ENCODE results near the gene SFT2D1. TPM values are rescaled to one million over a fixed set of nuclear protein-coding genes. Genes with fewer than 3 reads are reported as not detected.
A peak's percentile ranks its signal among the peaks of the same experiment; 100 is the strongest.
"Not testable (repeated sequence)": the region's sequence is repeated elsewhere in the genome, so short reads cannot be mapped to it uniquely, and the experiment has no call there.

SFT2D1 gene
- polyA plus RNA-seq, 3 donors = 48.1 to 166 (median 140) TPM

- H3K9me3 Mint-ChIP-seq = no peaks in the 10 kb centered on the region
- H3K27ac Mint-ChIP-seq = no peak overlapping the region
- Histone ChIP-seq H3K4me2 (replicated peaks; ENCODE audit: extremely low read depth, low read length, poor library complexity, severe bottlenecking) (no peak overlapping the region), H3K36me3 (replicated peaks in 1 of 2; ENCODE audit: control insufficient read depth in 1 of 2, insufficient read depth in 2 of 2, low read length in 2 of 2) (no peaks in the 10 kb centered on the region), H3K27me3 (ENCODE audit: control insufficient read depth in 2 of 2, insufficient read depth in 2 of 2, low read length in 2 of 2) (no peaks in the 10 kb centered on the region), H3K79me2 (ENCODE audit: insufficient read depth, low read length) (peaks cover 13% of the 10 kb centered on the region), H4K20me1 (ENCODE audit: insufficient read depth, low read length) (no peaks in the 10 kb centered on the region), H3K27ac (ENCODE audit: low read depth in 1 of 2, low read length in 2 of 2) (no peak overlapping the region), H3K9me3 (replicated peaks in 1 of 2; ENCODE audit: control insufficient read depth in 1 of 2, insufficient read depth in 1 of 2, low read length in 2 of 2) (no peaks in the 10 kb centered on the region), H3K9ac (ENCODE audit: insufficient read depth, low read length, poor library complexity, severe bottlenecking) (no peak overlapping the region), H2AFZ (ENCODE audit: insufficient read depth, low read depth, low read length, poor library complexity, severe bottlenecking) (no peak overlapping the region), H3K4me3 (replicated peaks in 1 of 3; ENCODE audit: low read depth in 2 of 3, low read length in 3 of 3) (no peak overlapping the region), H3K4me1 (ENCODE audit: control insufficient read depth in 1 of 2, insufficient read depth in 2 of 2, low read length in 2 of 2) (peaks cover 14 to 23% of the 10 kb centered on the region in 2 donors)
- H3K4me1 Mint-ChIP-seq = peaks cover 33% of the 10 kb centered on the region
- no peak for DNase-seq
- H3K36me3 Mint-ChIP-seq = no peaks in the 10 kb centered on the region
- peaks cover 0 to 6% (median 0%) of the 10 kb centered on the region in 3 donors for H3K27me3 Mint-ChIP-seq (ENCODE audit: low read depth in 3 of 3)
- intact Hi-C loops (cut with micrococcal nuclease) = loop anchor here in 1 of 2 donors (10.0 kb wide), 1 partner anchor 239 kb away; the partner anchor contains the start of gene RPS6KA2
- no peak for TF ChIP-seq CTCF (IDR thresholded peaks at IDR 0.05)
- H3K4me3 Mint-ChIP-seq = no peak overlapping the region
- WGBS (ENCODE audit: insufficient coverage) = 100% methylated on average over 8 of the region's 9 CpGs
Measured at GRCh38 chr6:166386111-166386510, 43.8 kb upstream of the SFT2D1 start.

- intact Hi-C loops (cut with micrococcal nuclease) = loop anchor here (1.0 to 10.0 kb wide), 5 partner anchors 41 to 243 kb away; partner anchors contain the start of genes RPS6KA2 (in 2 of the 2) and SFT2D1 (in 1 of the 2)
- Histone ChIP-seq H3K4me2 (replicated peaks; ENCODE audit: extremely low read depth, low read length, poor library complexity, severe bottlenecking) (peak overlapping the region; percentile 100), H3K9ac (ENCODE audit: insufficient read depth, low read length, poor library complexity, severe bottlenecking) (peak overlapping the region; percentile 82), H3K4me1 (ENCODE audit: control insufficient read depth in 1 of 2, insufficient read depth in 2 of 2, low read length in 2 of 2) (peaks cover 14 to 25% of the 10 kb centered on the region in 2 donors), H3K4me3 (replicated peaks in 1 of 3; ENCODE audit: low read depth in 2 of 3, low read length in 3 of 3) (peak overlapping the region; percentile 83 to 97 (median 92)), H3K27ac (ENCODE audit: low read depth in 1 of 2, low read length in 2 of 2) (peak overlapping the region; percentile 81 to 86), H2AFZ (ENCODE audit: insufficient read depth, low read depth, low read length, poor library complexity, severe bottlenecking) (peak overlapping the region; percentile 89), H3K79me2 (ENCODE audit: insufficient read depth, low read length) (peaks cover 35% of the 10 kb centered on the region)
- WGBS (ENCODE audit: insufficient coverage) = 0% methylated on average over 6 of the region's 22 CpGs
- H3K9me3 Mint-ChIP-seq; H3K9me3 ChIP-seq (replicated peaks in 1 of 2; ENCODE audit: control insufficient read depth in 1 of 2, insufficient read depth in 1 of 2, low read length in 2 of 2); H3K36me3 ChIP-seq (replicated peaks in 1 of 2; ENCODE audit: control insufficient read depth in 1 of 2, insufficient read depth in 2 of 2, low read length in 2 of 2); H3K27me3 ChIP-seq (ENCODE audit: control insufficient read depth in 2 of 2, insufficient read depth in 2 of 2, low read length in 2 of 2); H3K27me3 Mint-ChIP-seq (ENCODE audit: low read depth in 3 of 3); H3K36me3 Mint-ChIP-seq; H4K20me1 ChIP-seq (ENCODE audit: insufficient read depth, low read length): not testable (repeated sequence)
- Mint-ChIP-seq H3K27ac (peak overlapping the region; percentile 84 to 91 (median 90)), H3K4me1 (peaks cover 25% of the 10 kb centered on the region), H3K4me3 (peak overlapping the region; percentile 83 to 91)
- DNase-seq = peak in 1 of 3 donors; percentile 25
Measured at GRCh38 chr6:166383802-166384363, 41.5 kb upstream of the SFT2D1 start.

Data from CD14-positive monocyte (primary cell).